ENCODE data around the gene DSCAML1. TPM values are rescaled to one million over a fixed set of nuclear protein-coding genes. Genes with fewer than 3 reads are reported as not detected.

DSCAML1 gene
- total RNA-seq, 1 donor from 2014 or later: 0.16 TPM

- DNase-seq (ENCODE audit: low read depth) (no peak), FAIRE-seq (no peak)
- no peaks in the 10 kb centered on the region for H3K79me2 ChIP-seq (ENCODE audit: insufficient read depth, low read length)
- no peak overlapping the region for H3K9ac ChIP-seq (ENCODE audit: low read length)
- Mint-ChIP-seq H3K4me3 (ENCODE audit: unreplicated experiment) (no peak overlapping the region), H3K27ac (ENCODE audit: unreplicated experiment) (no peak overlapping the region), H3K9me3 (ENCODE audit: unreplicated experiment) (no peaks in the 10 kb centered on the region), H3K4me1 (ENCODE audit: low read depth, unreplicated experiment) (peaks cover 14% of the 10 kb centered on the region), H3K27me3 (ENCODE audit: low read depth, unreplicated experiment) (no peaks in the 10 kb centered on the region), H3K36me3 (ENCODE audit: low read depth, unreplicated experiment) (peaks cover 54% of the 10 kb centered on the region)
- TF ChIP-seq EZH2 (IDR thresholded peaks at IDR 0.05; ENCODE audit: insufficient read depth, low read length) (no peak), CTCF (IDR thresholded peaks at IDR 0.05; ENCODE audit: insufficient read depth, low read depth, low read length) (no peak)
- peaks cover 17% of the 10 kb centered on the region for H3K4me1 ChIP-seq (ENCODE audit: insufficient read depth, low read length)
- H3K4me2 ChIP-seq (ENCODE audit: low read length): no peak overlapping the region
- no peaks in the 10 kb centered on the region for H3K27me3 ChIP-seq (ENCODE audit: insufficient read depth, low read length)
- H3K9me3 ChIP-seq (ENCODE audit: insufficient read depth, low read depth, low read length): no peaks in the 10 kb centered on the region
- H3K36me3 ChIP-seq (ENCODE audit: insufficient read depth, low read length): peaks cover 39% of the 10 kb centered on the region
- H3K27ac ChIP-seq (ENCODE audit: low read depth, low read length): no peak overlapping the region
- peaks cover 11% of the 10 kb centered on the region for H4K20me1 ChIP-seq (ENCODE audit: insufficient read depth, low read length)
- no peak overlapping the region for H2AFZ ChIP-seq (ENCODE audit: low read depth, low read length)
- H3K4me3 ChIP-seq (ENCODE audit: insufficient read depth, low read depth, low read length): no peak overlapping the region
Measured at GRCh38 chr11:117392001-117392690, 404.9 kb downstream of the DSCAML1 start.

DNA sequence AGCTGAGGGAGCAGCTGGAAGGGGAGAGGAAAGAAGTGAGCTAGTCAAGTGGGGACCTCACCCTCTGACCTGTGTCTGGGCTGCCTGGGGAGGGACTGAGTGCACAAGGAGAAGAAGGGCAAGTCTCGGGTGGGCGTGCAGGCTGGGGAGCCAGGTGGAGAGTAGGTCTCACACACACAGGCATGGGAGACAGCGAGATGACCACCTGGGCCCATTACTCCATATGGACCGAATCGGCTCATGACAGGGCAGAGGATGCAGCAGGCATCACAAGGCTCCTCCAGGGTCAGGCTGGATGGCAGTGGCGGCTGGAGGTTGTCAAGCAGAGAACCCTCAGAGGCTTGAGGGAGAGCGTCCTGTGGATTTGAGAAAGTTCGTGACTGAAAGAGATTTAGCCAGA lies 405.8 kb downstream of the DSCAML1 start:
- H2AFZ ChIP-seq (ENCODE audit: low read depth, low read length): no peak overlapping the region
- no peaks in the 10 kb centered on the region for H3K79me2 ChIP-seq (ENCODE audit: insufficient read depth, low read length)
- H3K4me1 ChIP-seq (ENCODE audit: insufficient read depth, low read length): peaks cover 17% of the 10 kb centered on the region
- no peaks in the 10 kb centered on the region for H3K27me3 ChIP-seq (ENCODE audit: insufficient read depth, low read length)
- no peak overlapping the region for H3K27ac ChIP-seq (ENCODE audit: low read depth, low read length)
- DNase-seq (ENCODE audit: low read depth) (no peak), FAIRE-seq (no peak)
- no peak overlapping the region for H3K4me3 ChIP-seq (ENCODE audit: insufficient read depth, low read depth, low read length)
- H3K9ac ChIP-seq (ENCODE audit: low read length): no peak overlapping the region
- no peak overlapping the region for H3K27ac Mint-ChIP-seq (ENCODE audit: unreplicated experiment)
- peaks cover 11% of the 10 kb centered on the region for H4K20me1 ChIP-seq (ENCODE audit: insufficient read depth, low read length)
- peaks cover 14% of the 10 kb centered on the region for H3K4me1 Mint-ChIP-seq (ENCODE audit: low read depth, unreplicated experiment)
- H3K4me2 ChIP-seq (ENCODE audit: low read length): no peak overlapping the region
- H3K4me3 Mint-ChIP-seq (ENCODE audit: unreplicated experiment): no peak overlapping the region
- peaks cover 31% of the 10 kb centered on the region for H3K36me3 ChIP-seq (ENCODE audit: insufficient read depth, low read length)
- no peaks in the 10 kb centered on the region for H3K9me3 Mint-ChIP-seq (ENCODE audit: unreplicated experiment)
- no peaks in the 10 kb centered on the region for H3K27me3 Mint-ChIP-seq (ENCODE audit: low read depth, unreplicated experiment)
- TF ChIP-seq EZH2 (IDR thresholded peaks at IDR 0.05; ENCODE audit: insufficient read depth, low read length) (no peak), CTCF (IDR thresholded peaks at IDR 0.05; ENCODE audit: insufficient read depth, low read depth, low read length) (no peak)
- peaks cover 48% of the 10 kb centered on the region for H3K36me3 Mint-ChIP-seq (ENCODE audit: low read depth, unreplicated experiment)
- no peaks in the 10 kb centered on the region for H3K9me3 ChIP-seq (ENCODE audit: insufficient read depth, low read depth, low read length)

DNA sequence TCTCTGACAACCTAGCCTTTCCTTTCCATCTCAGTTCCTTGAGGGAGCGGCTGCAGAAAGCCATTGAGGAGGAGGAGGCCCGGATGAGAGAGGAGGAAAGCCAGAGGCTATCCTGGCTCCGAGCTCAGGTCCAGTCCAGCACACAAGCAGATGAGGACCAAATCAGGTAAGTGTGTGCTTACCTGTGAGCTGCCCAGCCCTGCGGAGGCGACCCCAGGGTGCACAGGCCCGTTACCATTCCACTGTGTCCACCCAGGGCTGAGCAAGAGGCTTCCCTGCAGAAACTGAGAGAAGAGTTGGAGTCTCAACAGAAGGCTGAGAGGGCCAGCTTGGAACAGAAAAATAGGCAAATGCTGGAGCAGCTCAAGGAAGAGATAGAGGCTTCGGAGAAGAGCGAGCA lies 406.3 kb downstream of the DSCAML1 start:
- Histone ChIP-seq H4K20me1 (ENCODE audit: insufficient read depth, low read length) (peaks cover 11% of the 10 kb centered on the region), H3K36me3 (ENCODE audit: insufficient read depth, low read length) (peaks cover 30% of the 10 kb centered on the region), H3K79me2 (ENCODE audit: insufficient read depth, low read length) (no peaks in the 10 kb centered on the region), H3K27ac (ENCODE audit: low read depth, low read length) (no peak overlapping the region), H3K27me3 (ENCODE audit: insufficient read depth, low read length) (no peaks in the 10 kb centered on the region), H3K4me3 (ENCODE audit: insufficient read depth, low read depth, low read length) (no peak overlapping the region), H3K9ac (ENCODE audit: low read length) (no peak overlapping the region), H3K4me1 (ENCODE audit: insufficient read depth, low read length) (peaks cover 17% of the 10 kb centered on the region), H3K4me2 (ENCODE audit: low read length) (no peak overlapping the region), H2AFZ (ENCODE audit: low read depth, low read length) (no peak overlapping the region), H3K9me3 (ENCODE audit: insufficient read depth, low read depth, low read length) (no peaks in the 10 kb centered on the region)
- Mint-ChIP-seq H3K9me3 (ENCODE audit: unreplicated experiment) (no peaks in the 10 kb centered on the region), H3K27ac (ENCODE audit: unreplicated experiment) (no peak overlapping the region), H3K36me3 (ENCODE audit: low read depth, unreplicated experiment) (peaks cover 48% of the 10 kb centered on the region), H3K4me1 (ENCODE audit: low read depth, unreplicated experiment) (peaks cover 14% of the 10 kb centered on the region), H3K4me3 (ENCODE audit: unreplicated experiment) (no peak overlapping the region), H3K27me3 (ENCODE audit: low read depth, unreplicated experiment) (no peaks in the 10 kb centered on the region)
- DNase-seq (ENCODE audit: low read depth) (no peak), FAIRE-seq (no peak)
- TF ChIP-seq CTCF (IDR thresholded peaks at IDR 0.05; ENCODE audit: insufficient read depth, low read depth, low read length) (no peak), EZH2 (IDR thresholded peaks at IDR 0.05; ENCODE audit: insufficient read depth, low read length) (no peak)
